HepG2 (cell line): Measurements from ENCODE around the gene JAK1. TPM values are rescaled to one million over a fixed set of nuclear protein-coding genes. Genes with fewer than 3 reads are reported as not detected.

Source experiments
- ATAC-seq: fragments of 200-7000 bp; cut with Tn5 transposase; 3 replicates; pipeline ENCODE4 v1.9.1; 2020; ENCODE audit warnings: mild to moderate bottlenecking, moderate library complexity
- BruUV-seq: library from RNA; stranded (reverse); fragments of 400-500 nt; replicated peaks from 2 replicates; lab custom pipeline; 2021; lab: Mats Ljungman, UMichigan
- CTCF ChIA-PET: fragments of 300-600 bp; formaldehyde crosslinking; extraction: SDS; loops from one replicate; lab custom pipeline; 2021; ENCODE audit warnings: low total read pairs, inconsistent platforms, low intra/inter-chr PET ratio; lab: Yijun Ruan, JAX
- POLR2A ChIA-PET: fragments of 350-600 bp; sonication (Branson Sonifier 250); formaldehyde crosslinking; loops from one replicate; lab custom pipeline; 2020; ENCODE audit warnings: antibody characterized with exemption, inconsistent platforms; lab: Yijun Ruan, JAX
- DNase-seq: peaks from one replicate; pipeline ENCODE4 v3.0.0-alpha.2; 2015; ENCODE audit warnings: low spot score
- FAIRE-seq: peaks from 3 replicates; lab custom pipeline; 2011; peaks lifted over from hg19 to GRCh38; lab: Jason Lieb, UNC
- H2AFZ ChIP-seq: one replicate; pipeline ENCODE4 v1.6.1; 2011; ENCODE audit warnings: low read length, inconsistent platforms
- H3K27ac ChIP-seq: fragments of 300-600 bp; 3 replicates; pipeline ENCODE4 v1.8.0; 2011; ENCODE audit warnings: mixed run types, mild to moderate bottlenecking, mixed read lengths, low read length, inconsistent platforms; ENCODE audit not compliant: insufficient read depth; ENCODE audit errors: extremely low read length
- H3K27me3 ChIP-seq, 2 experiments: fragments of 200-600 bp in 1 of 2; 2 replicates in 1 of 2; 3 replicates in 1 of 2; pipeline versions ENCODE4 v1.6.0 to v1.8.0; 2011; ENCODE audit warnings: low read length in 2 of 2, mild to moderate bottlenecking in 2 of 2, moderate library complexity in 2 of 2, inconsistent platforms in 1 of 2; ENCODE audit not compliant: insufficient read depth in 2 of 2, control insufficient read depth in 1 of 2
- H3K36me3 ChIP-seq, 2 experiments: fragments of 200-600 bp in 1 of 2; replicated peaks in 1 of 2; 2 replicates in 1 of 2; 3 replicates in 1 of 2; pipeline versions ENCODE4 v1.5.1 to v1.8.0; 2011; ENCODE audit warnings: low read length in 2 of 2, inconsistent platforms in 1 of 2; ENCODE audit not compliant: insufficient read depth in 2 of 2, control insufficient read depth in 1 of 2
- H3K4me1 ChIP-seq: 2 replicates; pipeline ENCODE4 v1.5.1; 2012; ENCODE audit warnings: low read length, inconsistent platforms; ENCODE audit not compliant: insufficient read depth
- H3K4me2 ChIP-seq: 2 replicates; pipeline ENCODE4 v1.6.0; 2011; ENCODE audit warnings: low read depth, low read length, inconsistent platforms
- H3K4me3 ChIP-seq, 3 experiments: fragments of 200-600 bp in 1 of 3; sonication (generic), shearing (Covaris generic) in 1 of 3; replicated peaks in 1 of 3; 2 replicates each; pipeline ENCODE4 v1.5.1; 2011 to 2016; ENCODE audit warnings: low read length in 3 of 3, inconsistent platforms in 2 of 3, low read depth in 2 of 3, mild to moderate bottlenecking in 2 of 3, control low read depth in 1 of 3, mixed read lengths in 1 of 3; ENCODE audit not compliant: insufficient read depth in 1 of 3
- H3K79me2 ChIP-seq: one replicate; pipeline ENCODE4 v1.6.1; 2011; ENCODE audit warnings: low read length, inconsistent platforms; ENCODE audit not compliant: insufficient read depth
- H3K9ac ChIP-seq: 2 replicates; pipeline ENCODE4 v1.6.0; 2011; ENCODE audit warnings: mild to moderate bottlenecking, low read depth, low read length, inconsistent platforms; ENCODE audit not compliant: insufficient read depth
- H3K9me3 ChIP-seq: 2 replicates; pipeline ENCODE4 v1.5.1; 2012; ENCODE audit warnings: mild to moderate bottlenecking, low read length
- H4K20me1 ChIP-seq: 2 replicates; pipeline ENCODE4 v1.6.0; 2011; ENCODE audit warnings: inconsistent platforms, mild to moderate bottlenecking, low read length, moderate library complexity; ENCODE audit not compliant: insufficient read depth
- ARID5B ChIP-seq: IDR thresholded peaks from 2 replicates; pipeline ENCODE4 v1.4.0; 2020; ENCODE audit warnings: mild to moderate bottlenecking, missing genetic modification reagents
- ATAD3A ChIP-seq: sonication (generic); formaldehyde crosslinking; IDR thresholded peaks from 2 replicates; pipeline ENCODE4 v1.4.0; 2020; ENCODE audit warnings: missing genetic modification reagents
- MAZ ChIP-seq, 2 experiments: sonication (generic) in 1 of 2; formaldehyde crosslinking in 1 of 2; IDR thresholded peaks; 2 replicates each; pipeline versions ENCODE4 v1.5.0 to v1.6.1; 2012 to 2020; ENCODE audit warnings: low read depth in 2 of 2, mild to moderate bottlenecking in 2 of 2, borderline replicate concordance in 1 of 2, improper control_type of control experiment in 1 of 2, low read length in 1 of 2, missing genetic modification reagents in 1 of 2, moderate library complexity in 1 of 2
- ZNF235 ChIP-seq: sonication (generic); formaldehyde crosslinking; IDR thresholded peaks from 2 replicates; pipeline ENCODE4 v1.8.1; 2023; ENCODE audit warnings: mild to moderate bottlenecking, missing genetic modification reagents, borderline replicate concordance
- ZNF343 ChIP-seq: sonication (generic); formaldehyde crosslinking; IDR thresholded peaks from 2 replicates; pipeline ENCODE4 v1.4.0; 2020; ENCODE audit warnings: mild to moderate bottlenecking, missing genetic modification reagents
- WGBS: methylation state at CpG from one replicate; pipeline ENCODE4 v1.1.6; 2017; ENCODE audit warnings: low lambda C conversion rate; 5-methylcytosine and 5-hydroxymethylcytosine counted together
- in situ Hi-C: cut with HindIII; loops from 2 replicates; pipeline ENCODE4 v1.10.0; 2017; ENCODE audit warnings: low pct_unique_long_range_greater_than_20kb; ENCODE audit not compliant: extremely low pct_ligation_motif_present
- intact Hi-C: fragments of 100-400 bp; cut with micrococcal nuclease; formaldehyde crosslinking; loops from one replicate; pipeline ENCODE4 v1.10.0; 2022; ENCODE audit not compliant: unreplicated experiment
- polyA plus RNA-seq, 8 experiments: library from polyadenylated mRNA; depleted of rRNA in 3 of 8; stranded (reverse) in 7 of 8; unstranded in 1 of 8; fragments of >200 nt; fragmentation: Illumina TruSeq in 4 of 8; extraction: Trizol in 4 of 8; gene quantifications; 2 replicates each; pipeline versions ENCODE4 v1.2.1 to v1.2.3, GENCODE V29; 2011 to 2016; ENCODE audit warnings: low read depth in 4 of 8, missing spikeins in 1 of 8, mixed read lengths in 1 of 8; ENCODE audit not compliant: insufficient read depth in 1 of 8
- total RNA-seq, 5 experiments: library from RNA; depleted of rRNA; stranded (reverse); fragments of >200 nt; fragmentation: Illumina TruSeq; extraction: Trizol; gene quantifications; 2 replicates each; pipeline ENCODE4 v1.2.3, GENCODE V29; 2016; ENCODE audit warnings: low read depth in 1 of 5
- TF ChIP-seq, protein P1 (sequence below): sonication (generic); formaldehyde crosslinking; IDR thresholded peaks from 2 replicates; pipeline ENCODE4 v1.9.0; 2021; ENCODE audit warnings: missing genetic modification reagents, borderline replicate concordance
- TF ChIP-seq, protein P2 (sequence below): sonication (generic); formaldehyde crosslinking; IDR thresholded peaks from 2 replicates; pipeline ENCODE4 v1.8.0; 2022; ENCODE audit warnings: mild to moderate bottlenecking, missing genetic modification reagents, moderate library complexity
- TF ChIP-seq, protein P3 (sequence below): sonication (generic); formaldehyde crosslinking; IDR thresholded peaks from 2 replicates; pipeline ENCODE4 v1.5.0; 2020; ENCODE audit warnings: missing genetic modification reagents
- TF ChIP-seq, protein P4 (sequence below): sonication (generic); formaldehyde crosslinking; IDR thresholded peaks from 2 replicates; pipeline ENCODE4 v1.4.0; 2020; ENCODE audit warnings: mild to moderate bottlenecking, missing genetic modification reagents

Gene JAK1
- total and polyA plus RNA-seq, 2 of the 13 experiments (the other 11 are each of a cell fraction or from before 2014, with no cell fraction given), result 23.9 to 42.4 TPM

- ChIA-PET POLR2A (no interaction called here), CTCF (no interaction called here)
- intact Hi-C loops (no loop called here), in situ Hi-C loops (no loop called here)
- Histone ChIP-seq H3K79me2 (no peaks in the 10 kb centered on the region), H3K9ac (no peak overlapping the region), H3K4me3 (no peak overlapping the region), H2AFZ (no peak overlapping the region), H3K27ac (no peak overlapping the region), H4K20me1 (no peaks in the 10 kb centered on the region), H3K9me3 (no peaks in the 10 kb centered on the region), H3K4me1 (0 out of 2 replicates have a peak, but pooled peaks cover 4% of the 10 kb centered on the region), H3K4me2 (no peak overlapping the region), H3K36me3 (peaks cover 12 to 63% of the 10 kb centered on the region in 2 experiments), H3K27me3 (no peaks in the 10 kb centered on the region)
- BruUV-seq, result no TSS peak
- FAIRE-seq, result no peak
- 89% methylated on average over 1 of the region's 1 CpG for WGBS
- no peak for DNase-seq
- no peak for ATAC-seq
- no peak for TF ChIP-seq ZNF235 (CRISPR knock-in tag)
- TF ChIP-seq, protein P1, sequence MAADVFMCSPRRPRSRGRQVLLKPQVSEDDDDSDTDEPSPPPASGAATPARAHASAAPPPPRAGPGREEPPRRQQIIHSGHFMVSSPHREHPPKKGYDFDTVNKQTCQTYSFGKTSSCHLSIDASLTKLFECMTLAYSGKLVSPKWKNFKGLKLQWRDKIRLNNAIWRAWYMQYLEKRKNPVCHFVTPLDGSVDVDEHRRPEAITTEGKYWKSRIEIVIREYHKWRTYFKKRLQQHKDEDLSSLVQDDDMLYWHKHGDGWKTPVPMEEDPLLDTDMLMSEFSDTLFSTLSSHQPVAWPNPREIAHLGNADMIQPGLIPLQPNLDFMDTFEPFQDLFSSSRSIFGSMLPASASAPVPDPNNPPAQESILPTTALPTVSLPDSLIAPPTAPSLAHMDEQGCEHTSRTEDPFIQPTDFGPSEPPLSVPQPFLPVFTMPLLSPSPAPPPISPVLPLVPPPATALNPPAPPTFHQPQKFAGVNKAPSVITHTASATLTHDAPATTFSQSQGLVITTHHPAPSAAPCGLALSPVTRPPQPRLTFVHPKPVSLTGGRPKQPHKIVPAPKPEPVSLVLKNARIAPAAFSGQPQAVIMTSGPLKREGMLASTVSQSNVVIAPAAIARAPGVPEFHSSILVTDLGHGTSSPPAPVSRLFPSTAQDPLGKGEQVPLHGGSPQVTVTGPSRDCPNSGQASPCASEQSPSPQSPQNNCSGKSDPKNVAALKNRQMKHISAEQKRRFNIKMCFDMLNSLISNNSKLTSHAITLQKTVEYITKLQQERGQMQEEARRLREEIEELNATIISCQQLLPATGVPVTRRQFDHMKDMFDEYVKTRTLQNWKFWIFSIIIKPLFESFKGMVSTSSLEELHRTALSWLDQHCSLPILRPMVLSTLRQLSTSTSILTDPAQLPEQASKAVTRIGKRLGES (CRISPR knock-in tag), result no peak
- TF ChIP-seq, protein P2, sequence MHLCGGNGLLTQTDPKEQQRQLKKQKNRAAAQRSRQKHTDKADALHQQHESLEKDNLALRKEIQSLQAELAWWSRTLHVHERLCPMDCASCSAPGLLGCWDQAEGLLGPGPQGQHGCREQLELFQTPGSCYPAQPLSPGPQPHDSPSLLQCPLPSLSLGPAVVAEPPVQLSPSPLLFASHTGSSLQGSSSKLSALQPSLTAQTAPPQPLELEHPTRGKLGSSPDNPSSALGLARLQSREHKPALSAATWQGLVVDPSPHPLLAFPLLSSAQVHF (CRISPR knock-in tag), result no peak
- TF ChIP-seq ZNF343, result no peak
- no peak for TF ChIP-seq ATAD3A (CRISPR knock-in tag)
- TF ChIP-seq, protein P3, sequence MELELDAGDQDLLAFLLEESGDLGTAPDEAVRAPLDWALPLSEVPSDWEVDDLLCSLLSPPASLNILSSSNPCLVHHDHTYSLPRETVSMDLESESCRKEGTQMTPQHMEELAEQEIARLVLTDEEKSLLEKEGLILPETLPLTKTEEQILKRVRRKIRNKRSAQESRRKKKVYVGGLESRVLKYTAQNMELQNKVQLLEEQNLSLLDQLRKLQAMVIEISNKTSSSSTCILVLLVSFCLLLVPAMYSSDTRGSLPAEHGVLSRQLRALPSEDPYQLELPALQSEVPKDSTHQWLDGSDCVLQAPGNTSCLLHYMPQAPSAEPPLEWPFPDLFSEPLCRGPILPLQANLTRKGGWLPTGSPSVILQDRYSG (CRISPR knock-in tag), result no peak
- TF ChIP-seq MAZ (IDR thresholded peaks at IDR 0.05; ENCODE audit: borderline replicate concordance, low read depth, low read length), result no peak
- TF ChIP-seq MAZ (CRISPR knock-in tag; IDR thresholded peaks at IDR 0.05; ENCODE audit: low read depth), result no peak
- TF ChIP-seq, protein P4, sequence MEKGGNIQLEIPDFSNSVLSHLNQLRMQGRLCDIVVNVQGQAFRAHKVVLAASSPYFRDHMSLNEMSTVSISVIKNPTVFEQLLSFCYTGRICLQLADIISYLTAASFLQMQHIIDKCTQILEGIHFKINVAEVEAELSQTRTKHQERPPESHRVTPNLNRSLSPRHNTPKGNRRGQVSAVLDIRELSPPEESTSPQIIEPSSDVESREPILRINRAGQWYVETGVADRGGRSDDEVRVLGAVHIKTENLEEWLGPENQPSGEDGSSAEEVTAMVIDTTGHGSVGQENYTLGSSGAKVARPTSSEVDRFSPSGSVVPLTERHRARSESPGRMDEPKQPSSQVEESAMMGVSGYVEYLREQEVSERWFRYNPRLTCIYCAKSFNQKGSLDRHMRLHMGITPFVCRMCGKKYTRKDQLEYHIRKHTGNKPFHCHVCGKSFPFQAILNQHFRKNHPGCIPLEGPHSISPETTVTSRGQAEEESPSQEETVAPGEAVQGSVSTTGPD (CRISPR knock-in tag), result no peak
- no peak for TF ChIP-seq ARID5B
Measured at GRCh38 chr1:64867266-64867665, 99.1 kb downstream of the JAK1 start.
